SW 1271 (cell line): Measurements from ENCODE around the gene TTC21A.
"Not testable (repeated sequence)": the region's sequence is repeated elsewhere in the genome, so short reads cannot be mapped to it uniquely, and the experiment has no call there.

Source experiments
- DNase-seq, 2 experiments: peaks; one replicate each; lab custom pipeline; 2025; lab: John Stamatoyannopoulos, UW

TTC21A gene, protein sequence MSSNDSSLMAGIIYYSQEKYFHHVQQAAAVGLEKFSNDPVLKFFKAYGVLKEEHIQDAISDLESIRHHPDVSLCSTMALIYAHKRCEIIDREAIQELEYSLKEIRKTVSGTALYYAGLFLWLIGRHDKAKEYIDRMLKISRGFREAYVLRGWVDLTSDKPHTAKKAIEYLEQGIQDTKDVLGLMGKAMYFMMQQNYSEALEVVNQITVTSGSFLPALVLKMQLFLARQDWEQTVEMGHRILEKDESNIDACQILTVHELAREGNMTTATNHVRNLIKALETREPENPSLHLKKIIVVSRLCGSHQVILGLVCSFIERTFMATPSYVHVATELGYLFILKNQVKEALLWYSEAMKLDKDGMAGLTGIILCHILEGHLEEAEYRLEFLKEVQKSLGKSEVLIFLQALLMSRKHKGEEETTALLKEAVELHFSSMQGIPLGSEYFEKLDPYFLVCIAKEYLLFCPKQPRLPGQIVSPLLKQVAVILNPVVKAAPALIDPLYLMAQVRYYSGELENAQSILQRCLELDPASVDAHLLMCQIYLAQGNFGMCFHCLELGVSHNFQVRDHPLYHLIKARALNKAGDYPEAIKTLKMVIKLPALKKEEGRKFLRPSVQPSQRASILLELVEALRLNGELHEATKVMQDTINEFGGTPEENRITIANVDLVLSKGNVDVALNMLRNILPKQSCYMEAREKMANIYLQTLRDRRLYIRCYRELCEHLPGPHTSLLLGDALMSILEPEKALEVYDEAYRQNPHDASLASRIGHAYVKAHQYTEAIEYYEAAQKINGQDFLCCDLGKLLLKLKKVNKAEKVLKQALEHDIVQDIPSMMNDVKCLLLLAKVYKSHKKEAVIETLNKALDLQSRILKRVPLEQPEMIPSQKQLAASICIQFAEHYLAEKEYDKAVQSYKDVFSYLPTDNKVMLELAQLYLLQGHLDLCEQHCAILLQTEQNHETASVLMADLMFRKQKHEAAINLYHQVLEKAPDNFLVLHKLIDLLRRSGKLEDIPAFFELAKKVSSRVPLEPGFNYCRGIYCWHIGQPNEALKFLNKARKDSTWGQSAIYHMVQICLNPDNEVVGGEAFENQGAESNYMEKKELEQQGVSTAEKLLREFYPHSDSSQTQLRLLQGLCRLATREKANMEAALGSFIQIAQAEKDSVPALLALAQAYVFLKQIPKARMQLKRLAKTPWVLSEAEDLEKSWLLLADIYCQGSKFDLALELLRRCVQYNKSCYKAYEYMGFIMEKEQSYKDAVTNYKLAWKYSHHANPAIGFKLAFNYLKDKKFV (N-terminal part only)

DNA sequence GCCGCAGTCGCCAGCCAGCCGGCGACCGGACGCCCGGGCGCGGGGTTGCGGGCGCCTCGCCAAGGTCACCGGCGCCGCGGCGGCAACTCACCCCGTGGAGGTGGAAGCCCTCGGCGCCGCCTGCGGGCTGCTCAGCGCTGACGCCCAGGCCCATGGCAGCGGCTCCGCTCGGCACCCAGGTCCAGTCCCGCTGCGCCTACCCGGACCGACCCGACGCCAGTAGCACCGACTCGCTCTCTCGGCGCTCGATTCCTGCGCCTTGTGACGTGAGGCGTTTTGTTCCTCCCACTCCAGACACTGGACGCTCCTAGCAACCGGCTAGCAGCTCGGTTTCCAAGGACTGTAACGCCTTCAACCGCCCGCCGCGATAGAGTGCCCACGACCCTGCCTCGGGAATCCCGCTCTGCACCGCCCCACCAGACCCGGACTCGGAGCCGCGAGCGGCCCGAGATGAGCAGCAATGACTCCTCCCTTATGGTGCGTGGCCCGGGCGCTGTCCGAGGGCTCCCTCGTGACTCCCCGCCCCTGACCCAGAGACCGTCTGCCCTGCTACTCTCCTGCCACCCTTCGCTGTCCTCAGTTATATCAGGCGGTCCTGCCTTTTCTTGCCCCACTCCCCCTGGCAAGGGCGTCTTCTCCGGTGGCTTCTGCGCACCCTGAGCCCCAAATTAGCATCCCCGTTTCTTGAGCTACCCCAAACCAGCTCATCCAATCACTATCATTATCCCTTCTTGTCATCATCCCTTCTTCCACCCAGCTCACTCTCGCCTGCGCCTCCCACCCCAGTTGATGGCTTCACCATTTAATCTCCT is at the start of gene TTC21A, which contains the start of gene GORASP1:
Gene TTC21A (plus strand): TSS at position 293 of the 812 bp plus-strand sequence. CDS start 158 bp downstream, at position 451.
Gene GORASP1 (minus strand): TSS at position 240 of the 812 bp plus-strand sequence. CDS start 86 bp downstream, at position 154.
- DNase-seq = peak; percentile 83 to 84

DNA sequence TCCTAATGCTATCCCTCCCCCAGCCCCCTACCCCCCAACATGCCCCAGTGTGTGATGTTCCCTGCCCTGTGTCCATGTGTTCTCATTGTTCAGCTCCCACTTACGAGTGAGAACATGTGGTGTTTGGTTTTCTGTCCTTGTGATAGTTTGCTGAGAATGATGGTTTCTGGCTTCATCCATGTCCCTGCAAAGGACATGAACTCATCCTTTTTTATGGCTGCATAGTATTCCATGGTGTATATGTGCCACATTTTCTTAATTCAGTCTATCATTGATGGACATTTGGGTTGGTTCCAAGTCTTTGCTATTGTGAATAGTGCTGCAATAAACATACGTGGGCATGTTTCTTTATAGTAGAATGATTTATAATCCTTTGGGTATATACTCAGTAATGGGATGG is 46.3 kb upstream of the TTC21A start:
- not testable (repeated sequence) for DNase-seq

DNA sequence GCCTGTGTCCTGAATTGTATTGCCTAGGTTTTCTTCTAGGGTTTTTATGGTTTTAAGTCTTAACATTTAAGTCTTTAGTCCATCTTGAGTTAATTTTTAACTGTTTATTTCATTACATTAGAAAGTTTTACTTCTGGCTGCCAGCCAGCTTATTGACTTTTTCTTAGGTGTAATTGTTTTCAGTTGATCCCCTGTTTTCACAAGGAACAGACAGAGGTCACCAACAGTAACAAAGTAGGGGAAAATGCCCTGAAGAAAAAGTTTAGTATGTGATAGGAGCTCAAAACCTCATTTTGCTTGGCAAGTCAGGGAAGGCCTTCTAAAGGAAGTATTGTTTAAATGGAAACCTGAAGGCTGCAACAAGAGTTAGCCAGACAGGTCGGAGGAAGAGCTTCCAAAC is 45.3 kb upstream of the TTC21A start:
- DNase-seq = no peak

DNA sequence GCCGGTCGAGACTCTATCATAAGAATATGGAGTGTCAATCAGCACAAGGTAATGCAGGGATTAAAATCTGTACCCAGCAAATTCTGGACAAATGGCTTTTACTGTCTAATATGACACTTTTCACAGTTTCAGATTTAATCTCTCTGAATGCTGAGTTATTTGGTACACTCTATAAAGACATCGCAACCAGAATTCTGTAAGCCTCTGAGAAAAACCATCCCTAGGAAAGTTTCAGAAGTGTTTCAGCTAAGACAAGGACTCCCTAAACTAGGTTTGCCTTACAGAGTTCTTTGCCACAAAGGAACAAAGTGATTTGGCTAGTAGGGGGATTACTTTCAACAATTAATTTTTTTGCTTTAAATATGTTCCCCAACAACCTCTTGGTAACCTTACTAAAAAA is 44.3 kb upstream of the TTC21A start:
- DNase-seq = no peak

DNA sequence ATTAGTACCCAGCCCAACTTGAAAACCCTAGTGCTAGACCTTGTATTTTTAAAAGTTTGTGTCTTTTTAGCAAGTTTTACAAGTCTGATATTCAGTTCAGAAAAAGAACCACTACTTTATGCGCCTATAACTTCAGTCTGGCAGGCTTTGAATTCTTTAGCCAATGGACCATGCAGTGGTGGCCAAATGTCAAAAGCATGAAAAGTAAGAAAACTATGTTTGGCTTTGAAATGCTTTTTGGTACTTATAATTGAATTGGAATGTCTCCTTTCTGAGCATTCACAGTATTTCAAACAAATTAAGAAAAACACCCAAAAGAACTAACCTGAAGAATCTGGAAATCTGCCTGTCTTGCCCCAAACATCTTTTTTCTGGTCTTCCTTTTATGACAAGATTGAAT is 42.8 kb upstream of the TTC21A start:
- no peak for DNase-seq

DNA sequence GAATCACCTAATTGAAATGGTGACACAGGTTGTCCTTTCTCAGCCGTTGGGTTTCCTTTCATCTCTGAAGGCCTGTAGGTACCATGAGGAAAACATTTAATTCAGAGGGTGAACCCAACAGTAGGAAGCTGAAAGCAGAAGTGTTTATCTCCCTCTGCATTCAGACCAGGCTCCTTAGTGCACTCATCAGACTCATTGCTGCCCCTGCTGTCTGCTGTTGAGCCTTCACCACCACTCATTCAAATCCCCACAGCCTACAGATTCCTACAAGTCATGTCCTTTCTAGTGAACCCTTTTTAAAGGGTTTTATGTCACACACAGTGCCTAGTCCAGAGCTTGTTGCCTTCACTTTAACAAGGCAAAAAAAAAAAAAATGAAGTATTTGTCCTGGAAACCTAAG is 42.3 kb upstream of the TTC21A start:
- DNase-seq = peak; percentile 8 to 60

DNA sequence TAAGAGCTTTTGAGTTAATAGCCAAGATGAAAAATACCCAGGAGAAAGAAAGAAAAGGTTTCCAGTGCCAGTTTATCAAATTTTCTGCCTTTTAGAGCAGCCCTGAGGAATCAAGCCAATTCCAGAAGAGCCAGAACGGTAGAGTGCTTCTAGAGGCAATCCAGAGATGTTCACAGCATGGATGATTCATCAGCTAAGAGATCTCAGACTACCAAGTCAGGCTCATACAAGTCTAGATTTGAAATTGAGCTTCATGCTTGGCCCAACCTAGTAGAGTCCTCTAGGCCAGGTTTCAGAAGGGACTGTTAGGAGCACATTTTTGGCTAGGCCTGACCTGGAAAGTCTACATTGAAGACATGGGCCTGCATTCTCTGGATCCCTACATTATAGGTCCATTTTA is 40.2 kb upstream of the TTC21A start:
- no peak for DNase-seq

DNA sequence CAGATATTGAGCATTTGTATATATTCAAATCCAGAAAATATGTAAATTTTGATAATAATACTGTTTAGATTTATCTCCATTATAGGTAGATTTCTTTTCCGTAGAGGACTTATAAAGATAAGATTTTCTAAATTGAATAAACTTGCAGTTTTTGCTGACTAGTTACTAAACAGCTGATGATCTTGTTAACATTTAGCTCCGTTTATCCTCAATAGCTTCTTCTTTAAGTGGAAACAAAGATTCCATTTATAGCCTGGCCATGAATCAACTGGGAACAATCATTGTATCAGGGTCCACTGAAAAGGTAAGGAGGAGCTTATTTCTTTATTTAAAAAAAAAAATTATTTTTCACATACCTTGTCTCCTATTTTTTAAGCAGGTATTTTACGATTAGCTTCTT is 38.9 kb upstream of the TTC21A start:
- DNase-seq = no peak

DNA sequence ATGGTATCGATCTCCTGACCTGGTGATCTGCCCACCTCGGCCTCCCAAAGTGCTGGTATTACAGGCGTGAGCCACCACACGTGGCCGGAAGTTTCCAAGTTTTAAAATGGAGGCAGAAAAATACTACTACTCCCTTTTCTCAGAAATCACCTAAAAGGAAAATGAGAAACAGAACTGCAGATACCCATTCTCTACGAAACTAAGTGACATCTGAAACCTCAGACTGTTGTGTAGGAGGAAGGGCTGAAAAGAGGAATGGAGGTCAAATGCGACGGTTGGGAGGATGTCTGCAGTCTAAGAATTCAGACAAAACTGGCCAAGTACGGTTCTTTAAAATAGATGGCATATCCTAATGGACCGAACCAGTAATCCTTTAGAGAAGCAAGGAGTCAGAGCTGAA is 31.6 kb upstream of the TTC21A start:
- no peak for DNase-seq

DNA sequence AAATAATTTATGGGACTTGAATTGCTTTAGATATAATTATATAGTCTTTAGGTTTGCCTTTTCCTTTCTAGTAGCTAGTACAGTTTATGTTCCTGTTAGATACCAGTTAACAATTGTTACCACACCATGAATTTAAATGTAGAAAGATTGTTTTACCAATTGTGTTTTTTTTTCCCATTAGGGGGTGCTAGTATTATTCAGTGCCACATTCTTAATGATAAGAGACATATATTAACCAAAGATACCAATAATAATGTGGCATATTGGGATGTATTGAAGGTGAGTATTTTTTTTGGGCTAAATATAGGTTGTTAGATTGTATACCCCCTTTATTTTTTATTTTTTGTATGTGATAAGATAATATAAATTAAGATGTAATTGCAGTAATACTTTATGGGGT is 27.9 kb upstream of the TTC21A start:
- no peak for DNase-seq

DNA sequence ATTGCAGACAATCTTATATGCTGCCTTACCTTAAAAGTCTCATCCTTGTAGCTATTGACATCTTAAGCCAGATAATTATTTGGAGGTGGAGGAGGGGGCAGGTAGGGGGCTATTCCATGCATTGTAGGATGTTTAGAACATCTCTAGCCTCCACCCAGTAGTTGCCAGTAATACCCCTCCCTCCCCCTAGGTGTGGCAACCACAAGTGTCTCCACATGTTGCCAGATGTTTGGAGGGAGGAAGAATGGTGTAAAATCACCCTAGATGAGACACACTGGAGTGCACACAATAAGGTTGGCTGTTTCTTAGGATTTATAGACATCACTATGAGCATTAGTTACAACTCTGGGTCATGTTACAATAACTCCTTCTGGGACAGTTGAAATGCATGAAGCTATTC is 27.5 kb upstream of the TTC21A start:
- no peak for DNase-seq

DNA sequence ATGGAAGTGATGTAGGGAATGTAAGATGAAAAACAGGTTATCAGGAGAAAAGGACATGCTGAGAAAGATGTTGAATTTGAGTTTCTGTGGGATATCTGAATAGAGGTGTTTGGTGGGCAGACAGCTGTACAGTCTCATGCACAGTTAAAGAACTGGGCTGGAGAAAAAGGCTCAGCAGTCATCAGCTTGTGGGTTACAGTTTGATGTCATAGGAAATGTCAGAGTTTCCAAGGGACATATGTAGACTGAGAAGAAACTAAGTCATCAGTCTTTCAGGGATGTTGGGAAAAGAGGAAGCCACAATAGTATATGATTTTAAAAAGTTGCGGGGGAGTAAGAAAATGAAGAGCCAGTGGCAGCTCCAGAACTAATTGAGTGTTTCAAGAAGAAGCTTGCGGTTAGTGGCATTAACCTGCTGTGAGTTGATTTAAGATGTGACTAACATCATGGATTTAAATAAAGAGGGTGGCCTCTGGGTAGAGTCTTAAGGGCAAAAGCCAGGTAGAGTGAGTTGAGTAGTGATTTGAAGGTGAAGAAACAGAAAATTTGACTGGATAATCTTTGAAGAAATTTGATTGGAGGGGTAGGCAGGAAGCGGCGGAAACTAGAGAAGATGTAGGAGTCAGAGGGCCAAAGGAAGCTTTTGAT is 24.7 kb upstream of the TTC21A start:
- DNase-seq = no peak

DNA sequence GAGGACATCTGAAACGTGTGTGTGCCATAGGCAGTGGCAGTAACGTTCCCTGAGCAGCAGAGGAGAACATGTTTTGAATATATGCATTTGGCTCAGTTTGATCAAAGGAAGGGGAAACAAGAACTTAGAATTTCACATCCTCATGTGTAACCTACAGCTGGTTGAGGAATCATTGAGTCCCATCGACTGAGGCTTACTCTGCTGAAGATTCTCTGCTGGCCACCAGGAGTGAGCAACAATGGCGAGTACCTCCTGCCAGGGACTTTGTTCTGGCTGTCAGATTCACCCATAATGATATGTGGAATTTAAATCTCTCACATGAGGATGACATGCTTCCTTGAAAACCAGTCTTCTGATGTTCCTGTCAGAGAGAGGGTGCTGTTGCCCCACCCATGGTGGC is 21.3 kb upstream of the TTC21A start:
- no peak for DNase-seq

DNA sequence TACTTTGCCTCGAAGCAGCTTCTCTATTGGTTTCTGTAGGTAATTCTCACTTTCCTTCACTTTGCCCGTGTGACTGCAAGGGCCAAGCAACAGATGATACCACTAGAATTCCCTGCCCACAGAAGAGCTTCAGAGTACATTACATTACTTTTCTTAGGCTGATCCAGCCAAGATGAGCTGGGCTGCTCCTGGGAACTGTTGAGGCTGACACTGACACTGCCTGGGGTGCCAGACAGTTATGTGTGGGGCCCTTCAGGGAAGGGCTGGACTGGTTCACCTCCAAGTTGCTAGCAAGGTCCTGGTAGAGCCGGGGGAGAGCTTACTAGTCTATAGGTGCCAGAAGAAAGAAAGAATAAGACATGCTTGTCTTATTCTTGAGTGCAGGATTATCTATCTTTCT is 19.0 kb upstream of the TTC21A start:
- DNase-seq = no peak

DNA sequence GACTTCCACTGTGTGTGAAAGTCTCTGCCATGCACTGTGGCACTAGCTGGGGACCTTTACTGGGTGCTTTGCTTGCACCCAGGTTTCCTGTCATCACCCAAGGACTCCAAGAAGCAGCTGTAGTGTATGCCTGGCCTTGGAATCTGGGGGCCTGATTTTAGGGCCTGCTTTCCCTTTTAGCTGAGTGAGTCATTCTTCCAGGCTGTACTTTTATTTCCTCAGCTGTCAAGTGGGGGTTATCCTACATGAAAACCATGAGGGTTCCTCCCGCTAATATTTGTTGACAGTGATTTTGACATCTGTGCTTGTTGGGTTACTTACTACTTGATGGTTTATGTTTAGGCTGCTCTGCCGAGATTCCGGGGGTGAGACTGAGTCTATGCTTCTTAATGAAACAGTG is 18.6 kb upstream of the TTC21A start:
- DNase-seq = no peak

DNA sequence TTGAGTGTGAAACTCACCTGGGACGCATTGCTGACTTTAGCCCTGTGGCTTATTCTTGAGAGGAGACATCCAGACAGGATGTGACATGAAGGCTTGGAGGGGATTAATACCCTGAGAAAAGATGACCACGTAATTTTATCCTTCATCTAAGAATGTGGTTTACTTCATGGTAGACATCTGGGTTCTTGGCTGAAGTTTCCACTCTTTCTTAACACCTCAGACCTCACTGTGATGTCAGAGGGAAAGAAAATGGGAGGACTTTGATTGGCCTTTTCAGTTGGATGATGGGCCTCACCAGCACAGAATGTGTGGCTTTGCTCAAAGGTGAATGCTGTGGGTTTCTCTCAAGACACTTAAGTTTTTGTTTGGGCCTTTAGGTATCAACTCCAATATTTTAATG is 16.6 kb upstream of the TTC21A start:
- DNase-seq = no peak

DNA sequence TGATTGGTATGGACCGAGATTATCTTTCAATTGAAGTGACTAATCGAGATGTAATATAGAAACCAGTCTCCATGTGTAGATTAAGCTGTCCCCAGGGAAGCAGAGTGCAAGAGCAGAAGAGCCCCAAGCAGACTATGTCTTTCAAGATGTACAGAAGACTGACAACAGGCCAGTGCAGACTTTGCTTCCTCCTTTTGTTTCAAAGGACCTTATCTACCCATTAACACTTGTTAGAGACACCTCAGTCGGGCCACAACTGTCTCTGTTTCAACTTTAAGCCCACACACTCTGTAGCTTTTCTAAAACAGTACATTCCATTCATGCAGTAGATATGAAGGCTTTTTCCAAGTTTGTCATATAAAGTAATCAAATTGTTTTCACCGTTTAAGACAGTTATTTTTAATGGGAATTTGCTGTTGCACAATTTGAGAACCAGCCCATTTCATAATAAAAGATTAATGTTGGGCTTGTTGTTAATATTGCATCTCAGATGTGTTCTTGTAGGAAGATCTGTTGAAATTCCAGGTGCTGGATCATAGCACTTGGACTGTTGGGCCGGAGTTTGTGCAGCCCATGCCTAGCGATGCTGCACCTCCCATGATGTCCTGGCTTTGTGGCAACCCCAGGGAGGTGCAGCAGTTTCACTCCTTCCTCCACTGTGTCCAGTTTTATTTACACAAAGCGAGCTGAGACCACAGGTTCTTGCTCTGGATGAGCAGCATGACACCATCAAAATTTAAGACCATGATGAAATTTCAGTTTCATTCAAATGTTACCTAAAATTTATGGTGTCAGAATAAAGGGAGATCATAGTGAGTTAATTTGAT is 12.4 kb upstream of the TTC21A start:
- DNase-seq = no peak

DNA sequence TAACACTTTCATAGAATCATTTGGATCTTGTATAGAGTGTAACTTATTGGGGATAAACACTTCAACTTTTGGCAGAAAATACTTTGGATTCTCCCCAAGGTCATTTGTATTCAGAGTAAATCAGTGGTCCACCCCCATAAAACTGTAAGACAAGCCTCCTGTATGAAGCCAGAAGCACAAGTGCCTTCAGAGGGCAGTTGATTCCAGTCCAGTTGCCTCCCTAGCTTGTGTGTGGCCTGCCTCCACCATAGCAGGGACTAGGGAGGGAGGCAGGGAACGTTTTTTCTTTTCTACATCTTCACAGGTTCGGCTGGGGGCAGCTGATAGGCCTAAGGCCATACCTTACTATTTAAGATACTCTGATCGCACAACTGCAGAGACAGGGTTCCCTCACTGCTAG is 11.7 kb upstream of the TTC21A start:
- no peak for DNase-seq

DNA sequence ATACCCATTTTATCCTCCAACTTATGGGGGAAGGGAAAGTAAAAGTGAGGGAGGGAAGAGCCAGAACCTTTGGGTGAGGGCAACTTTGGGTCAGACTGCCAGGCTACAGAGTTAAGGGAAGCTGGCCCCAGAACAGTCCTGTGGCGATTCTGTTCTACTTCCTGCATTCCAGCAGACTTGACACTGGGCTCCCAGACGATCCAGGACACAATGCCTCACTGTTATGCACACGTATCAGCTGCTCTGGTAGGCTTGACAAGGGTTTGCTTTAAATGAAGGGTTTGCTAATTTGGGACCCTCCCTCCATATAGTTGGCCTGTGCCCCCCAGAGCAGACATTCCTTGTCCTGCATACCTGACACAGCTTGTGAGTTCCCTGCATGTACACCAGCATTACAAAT is 10.7 kb upstream of the TTC21A start:
- no peak for DNase-seq
